ENCODE data around the gene BRWD1.

BRWD1 gene

GRCh38 chr21:39197448-39198233, 115.8 kb downstream of the BRWD1 start:
- no peak for DNase-seq (ENCODE audit: low spot score)

GRCh38 chr21:39196838-39197237, 116.6 kb downstream of the BRWD1 start:
- DNase-seq (ENCODE audit: low spot score) = no peak

GRCh38 chr21:39196310-39196709, 117.1 kb downstream of the BRWD1 start:
- DNase-seq (ENCODE audit: low spot score) = no peak

GRCh38 chr21:39193380-39193779, 120.1 kb downstream of the BRWD1 start:
- no peak for DNase-seq (ENCODE audit: low spot score)

GRCh38 chr21:39189857-39190604, 123.4 kb downstream of the BRWD1 start:
- no peak for DNase-seq (ENCODE audit: low spot score)

GRCh38 chr21:39188521-39189139, 124.8 kb downstream of the BRWD1 start:
- no peak for DNase-seq (ENCODE audit: low spot score)

- DNase-seq (ENCODE audit: low spot score) = no peak
Measured at GRCh38 chr21:39187141-39187540, 126.3 kb downstream of the BRWD1 start.

- DNase-seq (ENCODE audit: low spot score) = no peak
Measured at GRCh38 chr21:39186676-39187075, 126.8 kb downstream of the BRWD1 start.

GRCh38 chr21:39185157-39185556, 128.3 kb downstream of the BRWD1 start:
- DNase-seq (ENCODE audit: low spot score) = no peak

GRCh38 chr21:39184050-39184980, 129.1 kb downstream of the BRWD1 start:
- DNase-seq (ENCODE audit: low spot score) = peak; percentile 48

GRCh38 chr21:39183272-39184049, 130.0 kb downstream of the BRWD1 start, which contains the start of gene PSMG1:
TSS of gene PSMG1 (minus strand) at chr21:39183451. CDS start at chr21:39183385, 66 bp downstream.
- DNase-seq (ENCODE audit: low spot score) = peak; percentile 86

- DNase-seq (ENCODE audit: low spot score) = no peak
Measured at GRCh38 chr21:39182484-39183271, 130.8 kb downstream of the BRWD1 start.

- no peak for DNase-seq (ENCODE audit: low spot score)
Measured at GRCh38 chr21:39182016-39182415, 131.4 kb downstream of the BRWD1 start.

- DNase-seq (ENCODE audit: low spot score) = no peak
Measured at GRCh38 chr21:39181205-39181818, 132.1 kb downstream of the BRWD1 start.

- no peak for DNase-seq (ENCODE audit: low spot score)
Measured at GRCh38 chr21:39180429-39181019, 132.9 kb downstream of the BRWD1 start.

GRCh38 chr21:39178421-39178820, 135.0 kb downstream of the BRWD1 start:
- DNase-seq (ENCODE audit: low spot score) = no peak

- no peak for DNase-seq (ENCODE audit: low spot score)
Measured at GRCh38 chr21:39176271-39176709, 137.1 kb downstream of the BRWD1 start.

GRCh38 chr21:39175665-39176064, 137.8 kb downstream of the BRWD1 start:
- no peak for DNase-seq (ENCODE audit: low spot score)

GRCh38 chr21:39175154-39175553, 138.3 kb downstream of the BRWD1 start:
- DNase-seq (ENCODE audit: low spot score) = no peak
